Panc1 (cell line): ENCODE measurements around the gene DAB2IP. TPM values are rescaled to one million over a fixed set of nuclear protein-coding genes. Genes with fewer than 3 reads are reported as not detected.

Experiments used
- ATAC-seq: fragments of 200-7000 bp; cut with Tn5 transposase; 2 replicates; pipeline ENCODE4 v1.9.1; 2020; ENCODE audit warnings: mild to moderate bottlenecking, moderate library complexity
- BruUV-seq: library from RNA; stranded (reverse); fragments of 400-500 nt; replicated peaks from 2 replicates; lab custom pipeline; 2021; lab: Mats Ljungman, UMichigan
- CTCF ChIA-PET: fragments of 300-600 bp; sonication (Branson Sonifier 250); formaldehyde crosslinking; loops from one replicate; lab custom pipeline; 2022; ENCODE audit warnings: antibody characterized with exemption; lab: Charles Lee
- POLR2A ChIA-PET: fragments of 300-600 bp; sonication (Branson Sonifier 250); formaldehyde crosslinking; loops from one replicate; lab custom pipeline; 2022; ENCODE audit warnings: antibody characterized with exemption; lab: Charles Lee
- DNase-seq: peaks from one replicate; pipeline ENCODE4 v3.0.0-alpha.2; 2010; ENCODE audit warnings: low read depth, low spot score
- H3K27ac ChIP-seq: 2 replicates; pipeline ENCODE4 v1.5.1; 2011; ENCODE audit warnings: mild to moderate bottlenecking, low read length, inconsistent platforms
- H3K27me3 ChIP-seq: fragments of 200-500 bp; sonication (Bioruptor generic); 2 replicates; pipeline ENCODE4 v1.6.0; 2014; ENCODE audit warnings: low read length, inconsistent platforms; ENCODE audit not compliant: control insufficient read depth, insufficient read depth
- H3K36me3 ChIP-seq: fragments of 200-500 bp; sonication (Bioruptor generic); 2 replicates; pipeline ENCODE4 v1.5.1; 2014; ENCODE audit warnings: inconsistent platforms, mild to moderate bottlenecking, low read length, moderate library complexity; ENCODE audit not compliant: control insufficient read depth, insufficient read depth
- H3K4me1 ChIP-seq: 2 replicates; pipeline ENCODE4 v1.5.1; 2011; ENCODE audit warnings: inconsistent platforms, mild to moderate bottlenecking, low read length, moderate library complexity; ENCODE audit not compliant: control insufficient read depth, insufficient read depth
- H3K4me3 ChIP-seq, 2 experiments: 2 replicates each; pipeline ENCODE4 v1.5.1; 2011 to 2012; ENCODE audit warnings: low read depth in 2 of 2, low read length in 2 of 2, mild to moderate bottlenecking in 2 of 2, inconsistent platforms in 1 of 2, moderate library complexity in 1 of 2
- H3K9me3 ChIP-seq: fragments of 200-500 bp; sonication (Bioruptor generic); 2 replicates; pipeline ENCODE4 v1.5.1; 2014; ENCODE audit warnings: low read depth, mild to moderate bottlenecking, inconsistent platforms, low read length, moderate library complexity; ENCODE audit not compliant: control insufficient read depth, insufficient read depth
- CTCF ChIP-seq: fragments of 450-650 bp; IDR thresholded peaks from 2 replicates; pipeline ENCODE4 v1.5.1; 2017; ENCODE audit warnings: mild to moderate bottlenecking
- POLR2AphosphoS5 ChIP-seq: IDR thresholded peaks from 2 replicates; pipeline ENCODE4 v1.6.1; 2012; ENCODE audit warnings: mild to moderate bottlenecking, low read depth, low read length, moderate library complexity
- REST ChIP-seq, 2 experiments: IDR thresholded peaks; 2 replicates each; pipeline ENCODE4 v1.6.1; 2011 to 2012; ENCODE audit warnings: low read depth in 2 of 2, control low read depth in 1 of 2, low read length in 1 of 2, mild to moderate bottlenecking in 1 of 2, moderate library complexity in 1 of 2; ENCODE audit not compliant: insufficient read depth in 1 of 2
- SIN3A ChIP-seq: IDR thresholded peaks from 2 replicates; pipeline ENCODE4 v1.6.1; 2012; ENCODE audit warnings: low read depth, mild to moderate bottlenecking, low read length, moderate library complexity, borderline replicate concordance; ENCODE audit not compliant: insufficient read depth
- TCF7L2 ChIP-seq: IDR thresholded peaks from 2 replicates; pipeline ENCODE4 v1.6.1; 2011; ENCODE audit warnings: mild to moderate bottlenecking, low read depth, low read length, inconsistent platforms
- in situ Hi-C: cut with HindIII; loops from 2 replicates; pipeline ENCODE4 v1.10.0; 2016; ENCODE audit warnings: low sequenced_read_pairs, low pct_unique_long_range_greater_than_20kb
- intact Hi-C: fragments of 100-400 bp; cut with micrococcal nuclease; formaldehyde crosslinking; loops from one replicate; pipeline ENCODE4 v1.10.0; 2022; ENCODE audit not compliant: unreplicated experiment
- total RNA-seq: library from RNA; stranded (reverse); gene quantifications from one replicate; pipeline ENCODE4 v1.2.1, GENCODE V29; 2021; ENCODE audit not compliant: unreplicated experiment

The DAB2IP gene
- total RNA-seq, 1 experiment from 2014 or later = 18.4 TPM

GRCh38 chr9:121802753-121803152 is 151.3 kb downstream of the DAB2IP start:
- ChIA-PET POLR2A (no interaction called here), CTCF (no interaction called here)
- TF ChIP-seq CTCF = no peak
- no peak for TF ChIP-seq TCF7L2
- TF ChIP-seq REST (IDR thresholded peaks at IDR 0.05; ENCODE audit: insufficient read depth in 1 of 2, low read depth in 2 of 2, low read length in 1 of 2) = no peak
- no peak for TF ChIP-seq SIN3A
- no peak for TF ChIP-seq POLR2AphosphoS5
- ATAC-seq (no peak), DNase-seq (no peak)
- Histone ChIP-seq H3K36me3 (no peaks in the 10 kb centered on the region), H3K27me3 (peaks cover 5% of the 10 kb centered on the region), H3K4me3 (no peak overlapping the region), H3K9me3 (no peaks in the 10 kb centered on the region), H3K4me1 (no peaks in the 10 kb centered on the region), H3K27ac (no peak overlapping the region)
- in situ Hi-C loops (no loop called here), intact Hi-C loops (no loop called here)
- BruUV-seq = no TSS peak

- no peak for ATAC-seq
- no peak overlapping the region for H3K4me3 ChIP-seq
- H3K36me3 ChIP-seq = no peaks in the 10 kb centered on the region
- H3K27ac ChIP-seq = no peak overlapping the region
- no peak for DNase-seq
- ChIA-PET CTCF (no interaction called here), POLR2A (no interaction called here)
- BruUV-seq = no TSS peak
- H3K4me1 ChIP-seq = no peaks in the 10 kb centered on the region
- no peak for TF ChIP-seq CTCF
- no peak for TF ChIP-seq SIN3A
- no peak for TF ChIP-seq REST (IDR thresholded peaks at IDR 0.05; ENCODE audit: insufficient read depth in 1 of 2, low read depth in 2 of 2, low read length in 1 of 2)
- TF ChIP-seq POLR2AphosphoS5 = no peak
- no peak for TF ChIP-seq TCF7L2
- intact Hi-C loops = no loop called here
- in situ Hi-C loops = no loop called here
- H3K27me3 ChIP-seq = no peaks in the 10 kb centered on the region
- no peaks in the 10 kb centered on the region for H3K9me3 ChIP-seq
These were observed 155.8 kb downstream of the DAB2IP start for GRCh38 chr9:121807069-121807822.
